Measurements from ENCODE around the gene B4GALNT1. TPM values are rescaled to one million over a fixed set of nuclear protein-coding genes. Genes with fewer than 3 reads are reported as not detected.

Gene B4GALNT1
- total RNA-seq, 1 experiment from 2014 or later: 31.3 TPM

- Histone ChIP-seq H3K9me3 (ENCODE audit: control insufficient read depth in 1 of 2, insufficient read depth in 1 of 2, low read depth in 1 of 2, low read length in 2 of 2) (no peaks in the 10 kb centered on the region), H3K9ac (ENCODE audit: low read length) (no peak overlapping the region), H4K20me1 (ENCODE audit: insufficient read depth) (no peaks in the 10 kb centered on the region), H3K27me3 (ENCODE audit: insufficient read depth, low read length) (no peaks in the 10 kb centered on the region; the same call in 1 of the 2 replicates), H3K4me1 (ENCODE audit: control insufficient read depth in 1 of 2, insufficient read depth in 2 of 2, low read length in 2 of 2) (no peaks in the 10 kb centered on the region; a peak in 1 of 4 replicates), H3K27ac (ENCODE audit: low read depth, low read length) (no peak overlapping the region), H3K79me2 (ENCODE audit: insufficient read depth, low read length) (no peaks in the 10 kb centered on the region), H3K4me3 (replicated peaks in 1 of 2; ENCODE audit: low read depth in 1 of 2, low read length in 2 of 2) (no peak overlapping the region), H3K9me2 (ENCODE audit: insufficient read depth) (no peaks in the 10 kb centered on the region), H2AFZ (ENCODE audit: low read depth, low read length, poor library complexity, severe bottlenecking) (no peak overlapping the region), H3K4me2 (ENCODE audit: low read length) (no peak overlapping the region), H3K36me3 (ENCODE audit: control insufficient read depth in 1 of 2, insufficient read depth in 2 of 2, low read length in 2 of 2) (no peaks in the 10 kb centered on the region)
- ChIA-PET RAD21 (ENCODE audit: low non-redundant PET in 1 of 2, low total read pairs in 2 of 2, uncharacterized antibody in 2 of 2, unreplicated experiment in 2 of 2) (no interaction called here), CTCF (no interaction called here), POLR2A (no interaction called here)
- no peak for DNase-seq (ENCODE audit: low read depth, low spot score)
- intact Hi-C loops (cut with micrococcal nuclease): no loop called here
- no peak for ATAC-seq
- no TSS peak for BruUV-seq (replicated peaks)
- TF ChIP-seq YY1 (IDR thresholded peaks at IDR 0.05; ENCODE audit: extremely low read depth, insufficient replicate concordance, low read depth, low read length): no peak
- TF ChIP-seq ZNF274 (IDR thresholded peaks at IDR 0.05; ENCODE audit: low read depth, low read length): no peak
- TF ChIP-seq TCF7L2 (IDR thresholded peaks at IDR 0.05; ENCODE audit: borderline replicate concordance, extremely low read depth, insufficient read depth, insufficient read length): no peak
- no peak for TF ChIP-seq JUND (IDR thresholded peaks at IDR 0.05)
- no peak for TF ChIP-seq CEBPB (IDR thresholded peaks at IDR 0.05; ENCODE audit: low read depth)
- no peak for TF ChIP-seq CTCF (IDR thresholded peaks at IDR 0.05 in 2 of 3, conservative IDR thresholded peaks at IDR 0.05 in 1 of 3; ENCODE audit: borderline replicate concordance in 1 of 3, insufficient read depth in 1 of 3, low read depth in 2 of 3, low read length in 2 of 3)
- no peak for TF ChIP-seq SIN3A (IDR thresholded peaks at IDR 0.05; ENCODE audit: low read depth)
- no peak for TF ChIP-seq ELF1 (IDR thresholded peaks at IDR 0.05; ENCODE audit: borderline replicate concordance, low read depth)
Measured at GRCh38 chr12:57640175-57641042, 7.4 kb upstream of the B4GALNT1 start.

All from HCT116 (cell line).